ENCODE measurements around the gene LGALS4. TPM values are rescaled to one million over a fixed set of nuclear protein-coding genes. Genes with fewer than 3 reads are reported as not detected.

The LGALS4 gene
- polyA plus RNA-seq, 1 of the 3 experiments (the other 2 are of a cell fraction): 0.21 TPM

DNA sequence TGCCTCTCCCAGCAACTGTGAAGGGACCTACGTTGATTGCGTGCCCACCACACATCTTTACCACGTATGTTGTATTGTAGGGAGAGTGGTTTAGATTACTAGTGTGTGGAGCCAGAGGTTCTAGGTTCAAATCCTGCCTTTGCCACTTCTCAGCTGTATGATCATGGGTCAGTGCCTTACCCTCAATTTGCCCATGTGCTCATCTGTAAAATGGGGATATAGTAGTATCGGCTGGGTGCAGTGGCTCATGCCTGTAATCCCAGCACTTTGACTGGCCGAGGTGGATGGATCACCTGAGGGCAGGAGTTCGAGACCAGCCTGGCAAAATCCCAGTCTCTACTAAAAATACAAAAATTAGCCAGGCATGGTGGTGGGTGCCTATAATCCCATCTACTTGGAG lies 578 bp upstream of the LGALS4 start:
- no peaks in the 10 kb centered on the region for H3K27me3 ChIP-seq (ENCODE audit: insufficient read depth)
- H3K9ac ChIP-seq: no peak overlapping the region
- H4K20me1 ChIP-seq (ENCODE audit: insufficient read depth): no peaks in the 10 kb centered on the region
- H3K4me3 ChIP-seq (ENCODE audit: low read depth in 2 of 2, low read length in 1 of 2): no peak overlapping the region
- POLR2A ChIA-PET: no interaction called here
- H3K4me1 ChIP-seq (ENCODE audit: control insufficient read depth in 1 of 2, insufficient read depth in 2 of 2, low read depth in 1 of 2, low read length in 1 of 2): no peaks in the 10 kb centered on the region
- peaks cover 0 to 10% of the 10 kb centered on the region in 2 experiments for H3K36me3 ChIP-seq (replicated peaks in 1 of 2; ENCODE audit: control insufficient read depth in 1 of 2, insufficient read depth in 2 of 2, low read length in 1 of 2)
- no peak for DNase-seq
- no peak overlapping the region for H3K4me2 ChIP-seq
- H3K9me2 ChIP-seq: no peaks in the 10 kb centered on the region
- TF ChIP-seq SMC3 (IDR thresholded peaks at IDR 0.05; ENCODE audit: low read depth, low read length): no peak
- no peak for TF ChIP-seq ELF1 (IDR thresholded peaks at IDR 0.05)
- TF ChIP-seq, protein P1, sequence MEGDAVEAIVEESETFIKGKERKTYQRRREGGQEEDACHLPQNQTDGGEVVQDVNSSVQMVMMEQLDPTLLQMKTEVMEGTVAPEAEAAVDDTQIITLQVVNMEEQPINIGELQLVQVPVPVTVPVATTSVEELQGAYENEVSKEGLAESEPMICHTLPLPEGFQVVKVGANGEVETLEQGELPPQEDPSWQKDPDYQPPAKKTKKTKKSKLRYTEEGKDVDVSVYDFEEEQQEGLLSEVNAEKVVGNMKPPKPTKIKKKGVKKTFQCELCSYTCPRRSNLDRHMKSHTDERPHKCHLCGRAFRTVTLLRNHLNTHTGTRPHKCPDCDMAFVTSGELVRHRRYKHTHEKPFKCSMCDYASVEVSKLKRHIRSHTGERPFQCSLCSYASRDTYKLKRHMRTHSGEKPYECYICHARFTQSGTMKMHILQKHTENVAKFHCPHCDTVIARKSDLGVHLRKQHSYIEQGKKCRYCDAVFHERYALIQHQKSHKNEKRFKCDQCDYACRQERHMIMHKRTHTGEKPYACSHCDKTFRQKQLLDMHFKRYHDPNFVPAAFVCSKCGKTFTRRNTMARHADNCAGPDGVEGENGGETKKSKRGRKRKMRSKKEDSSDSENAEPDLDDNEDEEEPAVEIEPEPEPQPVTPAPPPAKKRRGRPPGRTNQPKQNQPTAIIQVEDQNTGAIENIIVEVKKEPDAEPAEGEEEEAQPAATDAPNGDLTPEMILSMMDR (IDR thresholded peaks at IDR 0.05): no peak
- no peak for TF ChIP-seq NRF1 (IDR thresholded peaks at IDR 0.05; ENCODE audit: low read depth, low read length)
- no peak for TF ChIP-seq RCOR1 (IDR thresholded peaks at IDR 0.05; ENCODE audit: low read length)
- CTCF ChIA-PET: no interaction called here
- no peaks in the 10 kb centered on the region for H3K79me2 ChIP-seq (ENCODE audit: insufficient read depth)
- H3K9me3 ChIP-seq: no peaks in the 10 kb centered on the region
- WGBS (ENCODE audit: low lambda C conversion rate): 85% methylated on average over 6 of the region's 6 CpGs
- no peaks in the 10 kb centered on the region for H3F3A ChIP-seq (replicated peaks; ENCODE audit: insufficient read depth)
- no peak overlapping the region for H2AFZ ChIP-seq (ENCODE audit: low read depth)
- no peak overlapping the region for H3K27ac ChIP-seq (ENCODE audit: low read depth in 2 of 2, low read length in 1 of 2)

DNA sequence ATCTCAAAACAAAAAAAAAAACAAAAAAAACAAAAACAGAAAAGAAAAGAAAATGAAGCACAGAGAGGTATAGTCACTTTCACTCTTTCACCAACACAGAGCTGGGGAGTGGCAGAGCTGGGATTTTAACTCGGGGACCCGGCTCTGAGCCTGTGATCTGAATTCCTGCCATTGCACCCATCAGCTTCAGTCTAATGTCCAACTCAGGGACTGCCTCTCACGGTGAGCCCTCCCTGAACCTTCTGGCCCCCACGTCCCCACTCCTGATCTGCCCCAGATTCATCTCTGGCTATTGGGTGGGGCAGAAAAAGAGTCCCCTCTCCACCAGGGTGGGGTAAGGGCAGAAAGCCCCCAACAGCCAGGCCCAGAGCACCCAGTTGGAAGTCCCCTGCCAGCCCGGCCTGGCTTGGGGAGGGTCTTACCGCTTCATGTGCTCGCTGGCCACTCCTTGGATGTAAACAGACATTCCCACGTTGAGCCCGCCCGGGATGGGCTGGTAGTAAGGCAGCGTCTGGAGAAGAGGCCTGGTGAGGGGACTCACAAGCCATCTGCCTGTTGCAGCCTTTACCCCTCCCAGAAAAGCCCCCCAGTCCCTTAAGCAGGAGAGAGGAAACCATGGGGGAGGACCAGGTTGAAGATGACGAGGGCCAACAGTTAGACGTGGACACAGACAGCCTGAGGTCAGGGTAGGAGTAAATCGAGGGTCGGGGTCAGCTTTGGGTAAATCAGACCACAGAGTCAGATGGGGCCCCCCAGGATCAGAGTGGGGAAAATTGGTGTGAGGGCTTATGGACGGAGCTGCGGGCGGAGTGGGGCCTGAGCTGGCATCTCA lies 520 bp downstream of the LGALS4 start:
- WGBS (ENCODE audit: low lambda C conversion rate): 89% methylated on average over 16 of the region's 18 CpGs
- Histone ChIP-seq H3K27ac (ENCODE audit: low read depth in 2 of 2, low read length in 1 of 2) (no peak overlapping the region), H3K9ac (no peak overlapping the region), H4K20me1 (ENCODE audit: insufficient read depth) (no peaks in the 10 kb centered on the region), H3K79me2 (ENCODE audit: insufficient read depth) (no peaks in the 10 kb centered on the region), H3K27me3 (ENCODE audit: insufficient read depth) (no peaks in the 10 kb centered on the region), H3K9me2 (no peaks in the 10 kb centered on the region), H3K9me3 (no peaks in the 10 kb centered on the region), H3F3A (replicated peaks; ENCODE audit: insufficient read depth) (no peaks in the 10 kb centered on the region), H3K4me1 (ENCODE audit: control insufficient read depth in 1 of 2, insufficient read depth in 2 of 2, low read depth in 1 of 2, low read length in 1 of 2) (no peaks in the 10 kb centered on the region), H3K4me3 (ENCODE audit: low read depth in 2 of 2, low read length in 1 of 2) (no peak overlapping the region), H3K4me2 (no peak overlapping the region), H2AFZ (ENCODE audit: low read depth) (no peak overlapping the region), H3K36me3 (replicated peaks in 1 of 2; ENCODE audit: control insufficient read depth in 1 of 2, insufficient read depth in 2 of 2, low read length in 1 of 2) (peaks cover 0 to 7% of the 10 kb centered on the region in 2 experiments)
- POLR2A ChIA-PET: no interaction called here
- CTCF ChIA-PET: no interaction called here
- DNase-seq: peak; percentile 23
- TF ChIP-seq, protein P2, sequence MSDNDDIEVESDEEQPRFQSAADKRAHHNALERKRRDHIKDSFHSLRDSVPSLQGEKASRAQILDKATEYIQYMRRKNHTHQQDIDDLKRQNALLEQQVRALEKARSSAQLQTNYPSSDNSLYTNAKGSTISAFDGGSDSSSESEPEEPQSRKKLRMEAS (IDR thresholded peaks at IDR 0.05; ENCODE audit: low read depth): no peak
- TF ChIP-seq MEF2A (IDR thresholded peaks at IDR 0.05; ENCODE audit: borderline replicate concordance, low read depth) (no peak), SIN3A (IDR thresholded peaks at IDR 0.05; ENCODE audit: borderline replicate concordance, low read depth, low read length) (no peak), FOXJ3 (CRISPR knock-in tag; IDR thresholded peaks at IDR 0.05) (no peak), RCOR1 (IDR thresholded peaks at IDR 0.05; ENCODE audit: low read length) (no peak), FOXM1 (IDR thresholded peaks at IDR 0.05; ENCODE audit: low read depth) (no peak)
